Muscle layer of duodenum (tissue), 2 donors: ENCODE measurements around the gene SLC35F1.

Experiments used
- H3K27ac ChIP-seq: one replicate; pipeline ENCODE4 v1.7.0; 2013; ENCODE audit warnings: mild to moderate bottlenecking, low read length
- H3K27me3 ChIP-seq: one replicate; pipeline ENCODE4 v1.7.0; 2013; ENCODE audit warnings: low read depth, mild to moderate bottlenecking, control low read depth, low read length
- H3K36me3 ChIP-seq, 2 donors: one replicate each; pipeline ENCODE4 v1.7.0; 2013; ENCODE audit warnings: low read length in 2 of 2, control low read depth in 1 of 2, mild to moderate bottlenecking in 1 of 2; ENCODE audit not compliant: insufficient read depth in 2 of 2, control insufficient read depth in 1 of 2
- H3K4me1 ChIP-seq, 2 donors: one replicate each; pipeline ENCODE4 v1.7.0; 2013; ENCODE audit warnings: low read length in 2 of 2, mild to moderate bottlenecking in 2 of 2, control low read depth in 1 of 2, moderate library complexity in 1 of 2; ENCODE audit not compliant: insufficient read depth in 2 of 2, control insufficient read depth in 1 of 2
- H3K4me3 ChIP-seq, 2 donors: one replicate each; pipeline ENCODE4 v1.7.0; 2013; ENCODE audit warnings: low read length in 2 of 2, low read depth in 1 of 2, mild to moderate bottlenecking in 1 of 2
- H3K9me3 ChIP-seq, 2 donors: one replicate each; pipeline ENCODE4 v1.7.0; 2013; ENCODE audit warnings: low read length in 2 of 2, control low read depth in 1 of 2, mild to moderate bottlenecking in 1 of 2; ENCODE audit not compliant: control insufficient read depth in 1 of 2
- donor health status: healthy.

Gene SLC35F1

GRCh38 chr6:118200160-118200559, 293.1 kb downstream of the SLC35F1 start:
- no peaks in the 10 kb centered on the region for H3K4me1 ChIP-seq
- H3K27ac ChIP-seq, result no peak overlapping the region
- no peaks in the 10 kb centered on the region for H3K27me3 ChIP-seq
- H3K9me3 ChIP-seq, result no peaks in the 10 kb centered on the region
- no peak overlapping the region for H3K4me3 ChIP-seq
- no peaks in the 10 kb centered on the region for H3K36me3 ChIP-seq

GRCh38 chr6:118202517-118202916, 295.5 kb downstream of the SLC35F1 start:
- Histone ChIP-seq H3K4me3 (no peak overlapping the region), H3K27me3 (no peaks in the 10 kb centered on the region), H3K36me3 (no peaks in the 10 kb centered on the region), H3K9me3 (no peaks in the 10 kb centered on the region), H3K4me1 (no peaks in the 10 kb centered on the region), H3K27ac (no peak overlapping the region)

DNA sequence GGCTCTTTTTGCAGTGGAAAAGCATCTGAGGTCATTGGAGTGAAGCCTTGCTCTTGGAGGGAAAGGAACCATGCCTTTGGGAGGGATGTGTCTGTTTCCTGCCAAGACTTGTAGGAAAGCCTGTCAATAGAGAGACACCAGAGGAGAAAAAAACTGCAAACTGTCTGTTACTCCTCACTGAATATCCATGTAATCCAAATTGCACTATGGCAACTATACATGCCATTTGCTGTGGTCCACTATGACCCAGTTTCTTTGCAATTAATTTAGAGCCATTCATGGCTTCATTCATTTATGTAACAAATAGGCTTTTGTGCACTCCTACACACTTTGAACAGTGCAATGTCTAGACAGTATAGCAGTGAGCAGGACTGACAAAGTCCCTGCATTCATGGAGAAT, 296.5 kb downstream of the SLC35F1 start:
- no peaks in the 10 kb centered on the region for H3K27me3 ChIP-seq
- no peaks in the 10 kb centered on the region for H3K9me3 ChIP-seq
- H3K27ac ChIP-seq, result no peak overlapping the region
- H3K4me3 ChIP-seq, result no peak overlapping the region
- no peaks in the 10 kb centered on the region for H3K36me3 ChIP-seq
- H3K4me1 ChIP-seq, result no peaks in the 10 kb centered on the region

DNA sequence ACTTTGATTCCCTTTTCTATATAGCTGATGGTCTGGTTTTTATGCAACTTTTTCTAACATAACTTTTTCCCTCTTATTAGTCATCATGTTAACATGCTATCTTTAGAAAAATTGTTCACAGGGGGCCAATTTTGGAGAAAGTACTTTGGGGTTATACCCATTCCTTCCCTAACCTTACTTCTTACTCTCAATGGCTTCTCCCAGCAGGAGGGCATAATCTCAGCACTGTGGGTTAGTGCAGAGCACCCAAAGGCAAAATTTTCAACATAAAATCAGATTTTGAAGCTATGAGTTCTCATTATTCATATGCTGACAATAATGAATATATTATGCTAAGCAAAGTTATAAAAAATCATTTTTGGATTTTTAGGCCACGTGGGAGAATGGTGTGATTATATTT, 299.2 kb downstream of the SLC35F1 start:
- H3K4me3 ChIP-seq, result no peak overlapping the region
- H3K4me1 ChIP-seq, result no peaks in the 10 kb centered on the region
- no peaks in the 10 kb centered on the region for H3K9me3 ChIP-seq
- no peak overlapping the region for H3K27ac ChIP-seq
- no peaks in the 10 kb centered on the region for H3K36me3 ChIP-seq
- no peaks in the 10 kb centered on the region for H3K27me3 ChIP-seq

DNA sequence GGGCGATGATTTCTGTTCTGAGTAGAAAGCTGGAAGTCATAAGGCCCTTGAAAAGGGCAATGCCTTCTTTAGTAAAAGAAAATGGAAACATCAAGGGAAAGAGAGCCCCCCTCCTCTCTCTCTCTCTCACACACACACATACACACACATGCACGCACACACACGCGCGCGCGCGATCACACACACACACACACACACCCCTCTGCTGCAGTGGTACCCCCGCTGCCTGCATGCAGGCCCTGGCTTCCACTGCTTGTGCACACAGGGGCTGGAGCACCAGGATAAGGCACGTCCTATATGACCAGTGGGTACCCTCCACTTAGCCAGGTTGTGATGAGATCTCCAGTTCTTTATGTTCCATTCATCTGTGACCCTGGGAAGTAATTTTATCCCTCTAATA, 300.9 kb downstream of the SLC35F1 start:
- Histone ChIP-seq H3K4me3 (no peak overlapping the region), H3K27me3 (no peaks in the 10 kb centered on the region), H3K27ac (no peak overlapping the region), H3K4me1 (no peaks in the 10 kb centered on the region), H3K36me3 (no peaks in the 10 kb centered on the region), H3K9me3 (no peaks in the 10 kb centered on the region)

- no peak overlapping the region for H3K4me3 ChIP-seq
- no peaks in the 10 kb centered on the region for H3K9me3 ChIP-seq
- H3K27me3 ChIP-seq, result no peaks in the 10 kb centered on the region
- no peak overlapping the region for H3K27ac ChIP-seq
- H3K36me3 ChIP-seq, result no peaks in the 10 kb centered on the region
- no peaks in the 10 kb centered on the region for H3K4me1 ChIP-seq
Measured at GRCh38 chr6:118212451-118213173, 305.5 kb downstream of the SLC35F1 start.

DNA sequence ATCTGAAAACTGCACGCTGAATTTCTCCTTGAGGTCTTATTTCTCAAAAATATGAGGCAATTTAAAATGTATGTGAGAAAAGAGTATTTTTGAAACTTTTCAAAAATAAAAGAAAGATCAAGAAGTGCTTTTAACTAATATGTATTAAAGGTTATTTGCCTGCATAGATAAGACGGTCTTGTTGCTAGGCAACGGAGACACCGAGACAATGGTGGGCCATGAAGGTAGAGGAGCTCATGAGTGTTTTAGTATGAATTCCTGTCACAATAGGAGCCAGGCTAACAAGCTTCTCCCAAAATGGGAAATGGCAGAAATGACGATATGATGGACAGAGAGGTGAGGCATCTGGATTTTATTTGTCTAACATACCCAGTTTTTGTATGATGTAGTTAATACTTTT, 308.2 kb downstream of the SLC35F1 start:
- H3K36me3 ChIP-seq, result no peaks in the 10 kb centered on the region
- H3K27me3 ChIP-seq, result no peaks in the 10 kb centered on the region
- H3K9me3 ChIP-seq, result no peaks in the 10 kb centered on the region
- no peaks in the 10 kb centered on the region for H3K4me1 ChIP-seq
- H3K4me3 ChIP-seq, result no peak overlapping the region
- no peak overlapping the region for H3K27ac ChIP-seq

DNA sequence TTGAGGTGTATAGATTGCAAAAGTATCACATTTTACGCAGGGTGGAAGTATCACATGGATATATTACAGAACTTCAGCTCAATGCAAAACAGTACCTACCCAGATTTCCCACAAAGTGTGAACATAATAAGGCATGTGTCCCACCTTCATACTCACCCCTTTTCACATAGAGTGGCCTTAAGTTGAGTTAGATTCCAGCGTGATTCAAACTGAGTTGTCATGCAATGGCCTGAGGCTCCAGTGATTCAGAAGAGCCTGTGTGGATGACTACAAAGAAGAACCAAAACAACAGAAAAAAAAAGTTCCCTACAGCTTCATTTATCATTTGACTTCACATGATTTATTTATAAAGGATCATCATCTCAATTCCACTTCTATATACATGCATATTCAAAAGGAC, 309.7 kb downstream of the SLC35F1 start:
- Histone ChIP-seq H3K4me3 (no peak overlapping the region), H3K9me3 (no peaks in the 10 kb centered on the region), H3K4me1 (no peaks in the 10 kb centered on the region), H3K36me3 (no peaks in the 10 kb centered on the region), H3K27ac (no peak overlapping the region), H3K27me3 (no peaks in the 10 kb centered on the region)

GRCh38 chr6:118218156-118218555, 311.1 kb downstream of the SLC35F1 start:
- H3K9me3 ChIP-seq, result no peaks in the 10 kb centered on the region
- H3K4me1 ChIP-seq, result no peaks in the 10 kb centered on the region
- H3K4me3 ChIP-seq, result no peak overlapping the region
- H3K27ac ChIP-seq, result no peak overlapping the region
- no peaks in the 10 kb centered on the region for H3K36me3 ChIP-seq
- no peaks in the 10 kb centered on the region for H3K27me3 ChIP-seq

- Histone ChIP-seq H3K36me3 (no peaks in the 10 kb centered on the region), H3K27ac (no peak overlapping the region), H3K9me3 (no peaks in the 10 kb centered on the region), H3K4me3 (no peak overlapping the region), H3K4me1 (no peaks in the 10 kb centered on the region), H3K27me3 (no peaks in the 10 kb centered on the region)
Measured at GRCh38 chr6:118220429-118221128, 313.5 kb downstream of the SLC35F1 start.

DNA sequence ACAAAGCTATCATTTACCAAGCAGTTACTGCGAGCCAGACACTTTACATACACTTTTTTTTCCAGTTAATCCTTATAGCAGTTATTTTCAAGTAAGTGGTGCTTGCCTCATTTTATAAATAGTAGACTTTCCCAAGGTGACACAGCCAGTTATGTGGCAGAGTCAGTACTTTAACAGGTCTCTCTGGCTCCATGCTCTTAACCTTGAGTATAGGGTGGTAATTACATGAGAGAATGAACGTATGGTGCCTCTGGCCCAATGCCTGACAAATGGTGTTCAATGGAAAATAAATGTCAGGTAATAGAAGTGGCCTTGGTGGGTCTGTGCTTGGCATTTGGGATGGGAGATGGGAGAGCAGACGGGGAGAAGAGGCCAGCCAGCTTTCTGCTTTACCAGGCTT, 316.3 kb downstream of the SLC35F1 start:
- Histone ChIP-seq H3K27ac (no peak overlapping the region), H3K4me3 (no peak overlapping the region), H3K4me1 (no peaks in the 10 kb centered on the region), H3K36me3 (no peaks in the 10 kb centered on the region), H3K27me3 (no peaks in the 10 kb centered on the region), H3K9me3 (no peaks in the 10 kb centered on the region)

- Histone ChIP-seq H3K4me3 (no peak overlapping the region), H3K9me3 (no peaks in the 10 kb centered on the region), H3K27ac (no peak overlapping the region), H3K36me3 (no peaks in the 10 kb centered on the region), H3K27me3 (no peaks in the 10 kb centered on the region), H3K4me1 (no peaks in the 10 kb centered on the region)
Measured at GRCh38 chr6:118228886-118229285, 321.8 kb downstream of the SLC35F1 start.
